Measurements from ENCODE around the gene MED15.
A peak's percentile ranks its signal among the peaks of the same experiment; 100 is the strongest.
"Not testable (repeated sequence)": the region's sequence is repeated elsewhere in the genome, so short reads cannot be mapped to it uniquely, and the experiment has no call there.

MED15 gene, protein sequence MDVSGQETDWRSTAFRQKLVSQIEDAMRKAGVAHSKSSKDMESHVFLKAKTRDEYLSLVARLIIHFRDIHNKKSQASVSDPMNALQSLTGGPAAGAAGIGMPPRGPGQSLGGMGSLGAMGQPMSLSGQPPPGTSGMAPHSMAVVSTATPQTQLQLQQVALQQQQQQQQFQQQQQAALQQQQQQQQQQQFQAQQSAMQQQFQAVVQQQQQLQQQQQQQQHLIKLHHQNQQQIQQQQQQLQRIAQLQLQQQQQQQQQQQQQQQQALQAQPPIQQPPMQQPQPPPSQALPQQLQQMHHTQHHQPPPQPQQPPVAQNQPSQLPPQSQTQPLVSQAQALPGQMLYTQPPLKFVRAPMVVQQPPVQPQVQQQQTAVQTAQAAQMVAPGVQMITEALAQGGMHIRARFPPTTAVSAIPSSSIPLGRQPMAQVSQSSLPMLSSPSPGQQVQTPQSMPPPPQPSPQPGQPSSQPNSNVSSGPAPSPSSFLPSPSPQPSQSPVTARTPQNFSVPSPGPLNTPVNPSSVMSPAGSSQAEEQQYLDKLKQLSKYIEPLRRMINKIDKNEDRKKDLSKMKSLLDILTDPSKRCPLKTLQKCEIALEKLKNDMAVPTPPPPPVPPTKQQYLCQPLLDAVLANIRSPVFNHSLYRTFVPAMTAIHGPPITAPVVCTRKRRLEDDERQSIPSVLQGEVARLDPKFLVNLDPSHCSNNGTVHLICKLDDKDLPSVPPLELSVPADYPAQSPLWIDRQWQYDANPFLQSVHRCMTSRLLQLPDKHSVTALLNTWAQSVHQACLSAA

GRCh38 chr22:20507253-20508066 lies at the start of gene MED15:
Gene MED15, plus strand, starts transcription at chr22:20507610. Its CDS starts 69 bp downstream, at chr22:20507679.
- DNase-seq, result peak; percentile 91
- in situ Hi-C loops (cut with MboI; ENCODE audit: low pct_unique_long_range_greater_than_20kb, low sequenced_read_pairs), result loop anchor here (25.0 kb wide), 1 partner anchor 105 kb away; no protein-coding TSS in a partner anchor

- no peak for DNase-seq
- in situ Hi-C loops (cut with MboI; ENCODE audit: low pct_unique_long_range_greater_than_20kb, low sequenced_read_pairs), result no loop called here
These were observed 48.8 kb upstream of the MED15 start for GRCh38 chr22:20458530-20459151.

GRCh38 chr22:20459152-20459542 lies 48.3 kb upstream of the MED15 start:
- in situ Hi-C loops (cut with MboI; ENCODE audit: low pct_unique_long_range_greater_than_20kb, low sequenced_read_pairs), result no loop called here
- no peak for DNase-seq

DNA sequence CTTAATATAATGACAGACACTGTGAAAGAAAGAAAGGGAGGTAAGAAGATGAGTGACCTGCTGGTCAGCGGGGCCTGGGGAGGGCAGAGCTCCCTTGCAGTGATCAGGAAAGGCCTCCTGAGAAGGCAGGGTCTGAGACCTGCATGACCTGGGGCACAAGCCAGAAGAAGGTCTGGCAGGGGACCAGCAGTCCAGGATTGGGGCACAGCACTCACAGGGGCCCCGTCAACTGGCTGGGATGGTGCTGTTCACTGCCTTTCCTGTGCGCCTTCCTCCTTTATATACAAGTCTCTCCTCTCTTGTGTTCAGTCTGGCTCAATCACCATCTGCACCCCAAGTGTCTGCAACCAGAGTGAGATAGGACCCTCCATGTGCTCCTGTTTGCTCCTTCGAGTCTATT lies 47.5 kb upstream of the MED15 start:
- no peak for DNase-seq
- in situ Hi-C loops (cut with MboI; ENCODE audit: low pct_unique_long_range_greater_than_20kb, low sequenced_read_pairs), result no loop called here

- in situ Hi-C loops (cut with MboI; ENCODE audit: low pct_unique_long_range_greater_than_20kb, low sequenced_read_pairs), result no loop called here
- DNase-seq, result peak; percentile 68
These were observed 43.9 kb upstream of the MED15 start for GRCh38 chr22:20463324-20464095.

GRCh38 chr22:20464096-20464614 lies 43.3 kb upstream of the MED15 start:
- DNase-seq, result no peak
- in situ Hi-C loops (cut with MboI; ENCODE audit: low pct_unique_long_range_greater_than_20kb, low sequenced_read_pairs), result no loop called here

- in situ Hi-C loops (cut with MboI; ENCODE audit: low pct_unique_long_range_greater_than_20kb, low sequenced_read_pairs), result no loop called here
- no peak for DNase-seq
These were observed 42.3 kb upstream of the MED15 start for GRCh38 chr22:20464912-20465758.

- DNase-seq, result no peak
These were observed 41.7 kb upstream of the MED15 start for GRCh38 chr22:20465759-20466077.

GRCh38 chr22:20466659-20467379 lies 40.6 kb upstream of the MED15 start:
- no peak for DNase-seq
- in situ Hi-C loops (cut with MboI; ENCODE audit: low pct_unique_long_range_greater_than_20kb, low sequenced_read_pairs), result no loop called here

More at GRCh38 chr22:20465759-20466077, 41.7 kb upstream of the MED15 start:
- in situ Hi-C loops (cut with MboI; ENCODE audit: low pct_unique_long_range_greater_than_20kb, low sequenced_read_pairs), result no loop called here

GRCh38 chr22:20469110-20469868 lies 38.1 kb upstream of the MED15 start:
- DNase-seq, result no peak
- in situ Hi-C loops (cut with MboI; ENCODE audit: low pct_unique_long_range_greater_than_20kb, low sequenced_read_pairs), result no loop called here

GRCh38 chr22:20470525-20470924 lies 36.9 kb upstream of the MED15 start:
- in situ Hi-C loops (cut with MboI; ENCODE audit: low pct_unique_long_range_greater_than_20kb, low sequenced_read_pairs); DNase-seq: not testable (repeated sequence)

- no peak for DNase-seq
- in situ Hi-C loops (cut with MboI; ENCODE audit: low pct_unique_long_range_greater_than_20kb, low sequenced_read_pairs), result no loop called here
These were observed 36.1 kb upstream of the MED15 start for GRCh38 chr22:20471126-20471833.

GRCh38 chr22:20472629-20473442 lies 34.6 kb upstream of the MED15 start:
- DNase-seq, result no peak
- in situ Hi-C loops (cut with MboI; ENCODE audit: low pct_unique_long_range_greater_than_20kb, low sequenced_read_pairs), result no loop called here

- DNase-seq, result no peak
- in situ Hi-C loops (cut with MboI; ENCODE audit: low pct_unique_long_range_greater_than_20kb, low sequenced_read_pairs), result no loop called here
These were observed 32.3 kb upstream of the MED15 start for GRCh38 chr22:20475115-20475436.

DNA sequence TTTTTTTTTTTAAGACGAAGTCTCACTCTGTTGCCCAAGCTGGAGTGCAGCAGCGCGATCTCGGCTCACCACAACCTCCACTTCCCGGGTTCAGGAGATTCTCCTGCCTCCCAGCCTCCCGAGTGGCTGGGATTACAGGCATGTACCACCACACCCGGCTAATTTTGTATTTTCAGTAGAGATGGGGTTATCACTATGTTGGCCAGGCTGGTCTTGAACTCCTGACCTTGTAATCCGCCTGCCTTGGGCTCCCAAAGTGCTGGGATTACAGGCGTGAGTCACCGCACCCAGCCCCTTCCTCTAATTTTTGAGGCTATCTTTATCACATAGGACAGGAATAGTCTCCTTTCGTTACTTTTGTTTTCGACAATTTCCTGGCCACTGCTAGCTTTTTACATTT lies 31.8 kb upstream of the MED15 start:
- in situ Hi-C loops (cut with MboI; ENCODE audit: low pct_unique_long_range_greater_than_20kb, low sequenced_read_pairs); DNase-seq: not testable (repeated sequence)

All from KBM-7 (cell line).